SIG-M5 treated with dmso at 0.1 percent for 504 hours (cell line): ENCODE data around the gene ARHGAP20.

ENCODE experiments used
- DNase-seq: peaks from one replicate; lab custom pipeline; 2025; ENCODE audit not compliant: unreplicated experiment; lab: John Stamatoyannopoulos, UW

Gene ARHGAP20

DNA sequence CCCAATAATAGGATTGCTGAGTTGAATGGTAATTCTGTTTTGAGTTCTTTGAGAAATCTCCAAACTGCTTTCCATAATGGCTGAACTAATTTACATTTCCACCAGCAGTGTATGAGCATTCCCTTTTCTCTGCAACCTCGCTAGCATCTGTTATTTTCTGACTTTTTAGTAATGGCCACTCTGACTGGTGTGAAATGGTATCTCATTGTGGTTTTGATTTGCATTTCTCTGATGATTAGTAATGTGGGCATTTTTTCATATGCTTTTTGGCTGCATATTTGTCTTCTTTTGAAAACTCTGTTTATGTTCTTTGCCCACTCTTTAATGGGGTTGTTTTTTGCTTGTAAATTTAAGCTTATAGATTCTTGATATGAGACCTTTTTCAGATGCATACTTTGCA is 185.1 kb downstream of the ARHGAP20 start:
- no peak for DNase-seq
